Uterus (tissue), 2 donors: ENCODE results near the gene KLHL14.

Source experiments
- CTCF ChIP-seq, 4 experiments: fragments of 200-600 bp in 2 of 4; fragments of 450-650 bp in 2 of 4; sonication (generic) in 2 of 4; IDR thresholded peaks; one replicate each; pipeline ENCODE4 v1.5.1; 2016 to 2019; ENCODE audit warnings: antibody characterized with exemption in 4 of 4, mild to moderate bottlenecking in 2 of 4, moderate library complexity in 1 of 4
- POLR2A ChIP-seq, 2 donors: fragments of 450-650 bp; IDR thresholded peaks; one replicate each; pipeline ENCODE4 v1.6.1; 2016; ENCODE audit warnings: antibody characterized with exemption in 2 of 2, mild to moderate bottlenecking in 1 of 2, moderate library complexity in 1 of 2

DNA sequence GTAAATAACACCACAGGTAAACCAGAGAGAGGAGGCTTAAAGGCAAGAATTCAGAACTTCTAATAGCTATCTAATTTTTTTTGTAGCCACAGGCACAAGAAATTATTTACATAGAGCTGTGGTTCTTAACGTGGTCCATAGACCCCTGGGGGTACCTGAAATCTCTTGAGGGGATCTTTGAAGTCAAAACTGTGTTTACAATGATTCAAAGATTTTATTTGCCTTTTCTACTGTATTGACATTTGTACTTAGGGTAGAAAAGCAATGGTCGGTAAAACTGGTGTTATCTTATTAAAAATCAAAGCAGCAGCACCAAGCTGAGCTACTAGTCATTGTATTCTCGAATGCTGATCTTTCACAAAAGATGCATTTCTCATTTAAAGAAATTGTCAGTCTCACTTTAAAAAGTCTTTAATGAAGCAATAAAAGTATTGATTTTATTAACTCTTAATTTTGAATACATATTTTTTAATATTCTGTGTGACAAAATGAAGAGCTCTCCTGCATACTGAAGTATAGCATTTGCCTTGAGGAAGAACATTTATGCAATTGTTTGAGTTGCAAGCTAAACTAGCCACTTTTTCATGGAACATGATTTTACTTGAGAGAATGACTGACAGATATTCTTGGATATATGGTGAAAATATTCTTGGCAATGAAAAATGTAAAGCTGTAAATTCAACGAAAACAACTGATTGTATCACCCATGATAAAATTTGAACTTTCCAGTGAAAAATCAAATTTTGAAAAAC is 25.6 kb upstream of the KLHL14 start:
- TF ChIP-seq CTCF (IDR thresholded peaks at IDR 0.05): no peak
- no peak for TF ChIP-seq POLR2A (IDR thresholded peaks at IDR 0.05)
